Amygdala (tissue), 56 donors: ENCODE measurements around the gene EML4.

Experiments used
- DNase-seq, 56 donors: peaks; one replicate each; lab custom pipeline; 2025; lab: John Stamatoyannopoulos, UW

The EML4 gene

GRCh38 chr2:42217914-42218313 lies 48.8 kb downstream of the EML4 start:
- DNase-seq, result peak in 2 of 56 donors; percentile 9 to 22

DNA sequence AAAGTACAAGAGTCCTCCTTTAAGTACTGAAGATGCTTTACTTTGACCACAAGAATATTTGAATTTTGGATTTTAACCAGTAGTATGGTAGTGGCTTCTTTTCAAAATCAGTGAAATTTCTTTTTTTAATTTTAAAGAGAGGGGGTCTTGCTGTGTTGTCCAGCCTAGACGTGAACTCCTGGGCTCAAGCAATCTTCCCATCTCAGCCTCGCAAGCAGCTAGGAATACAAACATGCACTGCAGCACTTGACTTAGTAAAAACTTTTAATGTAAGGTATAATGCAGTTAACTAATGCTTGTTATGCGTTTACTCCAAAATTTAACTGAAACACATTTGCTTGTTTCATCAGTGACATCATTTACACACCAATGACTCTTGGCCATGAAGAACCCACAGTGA lies 49.6 kb downstream of the EML4 start:
- no peak for DNase-seq

- DNase-seq, result no peak
These were observed 50.0 kb downstream of the EML4 start for GRCh38 chr2:42219160-42219559.

- DNase-seq, result no peak
These were observed 51.4 kb downstream of the EML4 start for GRCh38 chr2:42220566-42220965.

GRCh38 chr2:42223067-42223854 lies 54.1 kb downstream of the EML4 start:
- DNase-seq, result no peak

GRCh38 chr2:42223855-42224268 lies 54.7 kb downstream of the EML4 start:
- DNase-seq, result no peak

DNA sequence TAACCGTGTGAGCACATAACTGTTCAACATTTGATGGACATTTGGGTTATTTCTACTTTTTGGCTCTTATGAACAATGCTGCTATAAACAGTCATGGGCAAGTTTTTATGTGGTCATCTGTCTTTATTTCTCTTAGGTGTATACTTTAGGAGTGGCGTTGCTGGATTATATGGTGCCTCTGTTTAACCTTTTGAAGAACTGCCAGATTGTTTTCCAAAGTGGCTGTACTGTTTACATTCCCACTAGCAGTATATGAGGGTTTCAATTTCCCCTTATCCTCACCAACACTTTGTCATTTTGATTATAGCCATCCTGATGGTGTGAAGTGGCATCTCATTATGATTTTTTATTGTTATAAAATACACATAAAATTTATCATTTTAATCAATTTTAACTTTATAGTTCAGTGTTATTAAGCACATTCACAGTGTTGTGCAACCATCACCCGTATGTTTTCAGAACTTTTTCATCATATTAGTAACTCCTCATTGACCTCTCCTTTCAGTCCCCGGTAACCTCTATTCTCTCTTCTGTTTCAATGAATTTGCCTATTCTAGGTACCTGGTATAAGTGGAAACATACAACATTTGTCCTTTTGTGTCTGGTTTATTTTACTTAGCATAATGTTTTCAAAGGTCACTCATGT lies 55.4 kb downstream of the EML4 start:
- DNase-seq, result no peak

DNA sequence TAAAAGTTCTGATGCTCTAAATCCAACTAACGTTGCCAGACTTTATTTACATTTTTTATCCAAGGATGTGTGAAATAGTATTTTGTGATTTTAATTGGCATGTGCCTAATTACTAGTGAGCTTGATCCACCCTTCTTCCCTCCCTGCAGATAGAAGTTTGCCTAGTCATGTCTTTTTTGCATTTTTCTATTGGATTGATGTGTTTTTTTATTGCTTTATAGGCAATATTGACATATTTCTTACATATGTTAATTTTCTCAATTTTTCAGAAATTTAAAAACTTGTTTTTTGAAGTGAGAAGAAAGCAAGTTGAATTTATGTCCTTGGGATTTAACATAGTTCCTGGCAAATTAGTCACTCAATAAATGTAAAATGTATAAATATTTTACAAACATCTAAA lies 56.4 kb downstream of the EML4 start:
- no peak for DNase-seq

- no peak for DNase-seq
These were observed 58.3 kb downstream of the EML4 start for GRCh38 chr2:42227491-42227890.

DNA sequence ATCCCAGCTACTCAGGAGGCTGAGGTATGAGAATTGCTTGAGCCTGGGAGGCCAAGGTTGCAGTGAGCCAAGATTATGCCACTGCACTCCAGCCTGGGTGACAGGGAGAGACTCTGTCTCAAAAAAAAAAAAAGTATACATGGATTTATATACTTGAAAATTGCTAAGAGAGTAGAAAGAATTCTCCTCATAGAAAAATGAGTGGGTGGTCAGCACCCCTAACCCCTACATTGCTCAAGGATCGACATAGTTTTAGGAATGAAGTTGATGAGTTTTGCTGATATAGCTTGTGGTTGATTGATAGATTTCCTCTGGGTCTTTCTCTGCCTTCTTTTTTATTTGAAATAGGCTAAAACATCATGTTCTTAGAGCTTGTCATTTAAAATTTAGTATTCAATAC lies 58.9 kb downstream of the EML4 start:
- no peak for DNase-seq

DNA sequence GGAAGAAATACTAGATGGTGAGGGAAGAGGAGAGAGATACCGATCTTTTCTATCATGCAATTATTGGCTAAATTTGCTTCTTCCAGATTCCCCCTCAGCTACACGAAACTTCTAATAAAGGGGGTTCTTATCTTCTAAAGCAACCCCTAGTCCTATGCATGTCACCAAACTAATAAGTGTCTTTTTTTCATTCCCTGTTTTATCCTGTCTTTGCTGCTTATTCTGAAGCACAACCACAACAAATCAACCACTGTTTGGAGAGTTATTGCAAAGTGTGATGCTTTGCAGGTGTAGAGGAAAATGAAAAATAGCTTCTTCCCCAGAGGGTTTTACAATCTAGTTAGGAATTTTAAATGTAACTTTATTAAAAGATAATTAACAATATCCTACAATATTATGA lies 60.8 kb downstream of the EML4 start:
- DNase-seq, result no peak

GRCh38 chr2:42230891-42231290 lies 61.7 kb downstream of the EML4 start:
- no peak for DNase-seq

DNA sequence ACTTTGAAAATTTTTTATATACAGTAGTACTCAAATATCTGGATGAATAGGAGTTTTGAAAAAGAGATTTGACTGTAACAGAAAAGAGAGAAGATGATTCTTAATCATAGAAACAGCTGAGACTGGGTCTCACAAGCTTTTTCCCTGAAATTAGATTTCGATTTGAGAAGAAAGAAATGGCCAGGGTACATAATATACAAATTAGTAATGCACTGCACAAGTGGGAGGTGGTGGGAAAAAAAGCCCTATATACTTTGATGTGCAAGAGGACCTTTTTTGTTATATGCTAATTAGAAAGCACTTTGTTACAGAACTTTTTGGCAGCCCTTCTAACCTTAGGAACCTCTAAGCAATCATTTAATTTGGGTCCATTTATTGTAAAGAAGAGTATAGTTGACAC lies 62.9 kb downstream of the EML4 start:
- DNase-seq, result no peak

DNA sequence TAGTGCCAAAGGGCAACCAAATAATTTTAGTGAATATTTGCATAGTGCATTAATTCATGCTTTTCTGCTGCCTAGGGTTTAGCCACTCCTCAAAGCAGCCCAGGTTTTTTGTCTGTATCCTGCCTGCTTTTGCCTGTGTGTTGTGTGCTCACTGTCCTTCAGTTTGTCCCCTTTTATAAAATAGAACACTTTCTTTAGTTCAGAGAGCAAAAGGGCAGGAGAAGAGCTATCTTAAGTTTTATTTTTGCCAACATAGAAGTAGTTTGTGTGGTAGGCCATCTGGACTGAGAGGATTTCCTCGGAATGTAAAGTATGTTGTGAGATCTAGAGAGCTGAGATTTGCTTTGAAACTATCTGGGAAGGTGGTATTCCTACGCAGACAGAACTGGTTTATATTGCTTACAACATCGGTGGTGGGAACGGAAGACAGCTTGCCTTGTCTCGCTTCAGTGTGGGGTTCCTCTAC lies 64.9 kb downstream of the EML4 start:
- DNase-seq, result no peak

GRCh38 chr2:42236911-42237310 lies 67.8 kb downstream of the EML4 start:
- DNase-seq, result no peak

DNA sequence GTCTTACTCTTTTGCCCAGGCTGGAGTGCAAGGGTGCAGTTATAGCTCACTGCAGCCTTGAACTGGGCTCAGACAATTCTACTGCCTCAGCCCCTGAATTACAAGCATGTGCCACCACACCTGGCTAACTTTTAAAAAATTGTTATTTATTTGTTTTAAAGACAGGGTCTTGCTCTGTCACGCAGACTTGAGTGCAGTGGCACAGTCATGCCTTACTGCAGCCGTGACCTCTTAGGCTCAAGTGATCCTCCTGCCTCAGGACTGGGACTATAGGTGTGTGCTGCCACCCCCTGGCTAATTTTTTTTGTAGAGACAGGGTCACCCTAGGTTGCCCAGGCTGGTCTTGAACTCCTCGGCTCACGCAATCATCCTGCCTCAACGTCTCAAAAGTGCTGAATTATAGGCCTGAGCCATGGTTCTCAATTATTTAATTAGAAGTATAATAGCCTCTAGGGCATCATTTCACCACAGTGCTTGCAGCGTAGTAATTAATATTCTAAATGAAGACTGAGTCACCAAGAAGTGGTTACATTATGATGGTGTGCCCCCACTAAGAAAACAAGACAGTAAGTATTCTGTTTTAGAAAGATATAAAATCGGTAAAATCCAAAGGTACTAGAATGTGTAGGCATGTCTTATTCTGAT lies 69.6 kb downstream of the EML4 start:
- peak in 7 of 56 donors; percentile 2 to 21 (median 7) for DNase-seq

GRCh38 chr2:42239289-42239661 lies 70.1 kb downstream of the EML4 start:
- no peak for DNase-seq

DNA sequence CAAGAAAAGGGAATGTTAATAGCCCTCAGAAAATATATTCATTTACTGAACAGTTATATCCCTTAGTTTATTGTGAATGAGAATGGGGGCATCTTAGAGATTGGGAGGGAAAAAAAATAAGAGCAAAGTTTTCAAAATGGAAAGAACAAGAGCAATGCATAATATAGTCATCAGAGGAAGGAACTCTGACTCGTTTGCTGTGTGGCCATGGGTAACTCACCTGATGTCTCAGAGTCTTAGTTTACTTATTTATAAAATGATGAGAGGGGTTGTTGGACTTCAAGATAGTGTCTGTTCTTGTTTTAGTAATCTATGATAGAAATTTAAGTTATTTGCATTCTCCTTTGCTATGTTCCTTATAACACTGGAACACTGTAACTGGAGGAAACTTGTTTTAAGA lies 70.7 kb downstream of the EML4 start:
- DNase-seq, result no peak

DNA sequence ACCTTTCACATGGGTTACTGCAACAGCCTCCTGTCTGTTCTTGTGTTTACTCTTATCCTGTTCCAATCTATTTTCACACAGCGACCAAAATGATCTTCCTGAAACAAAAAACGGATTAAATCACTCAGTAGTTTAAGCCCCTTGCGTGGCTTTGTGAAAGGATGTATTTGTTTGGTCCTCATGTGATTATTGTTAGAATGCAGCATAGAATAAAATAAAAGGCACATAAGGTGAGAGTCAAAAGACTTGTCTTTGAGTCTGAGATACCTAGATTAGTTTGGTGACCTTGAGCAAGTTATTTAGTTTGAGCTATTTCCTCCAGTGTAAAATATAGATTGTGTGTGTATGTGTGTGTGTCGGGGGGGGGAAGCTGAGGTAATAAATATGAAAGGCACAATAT lies 72.4 kb downstream of the EML4 start:
- DNase-seq, result no peak

DNA sequence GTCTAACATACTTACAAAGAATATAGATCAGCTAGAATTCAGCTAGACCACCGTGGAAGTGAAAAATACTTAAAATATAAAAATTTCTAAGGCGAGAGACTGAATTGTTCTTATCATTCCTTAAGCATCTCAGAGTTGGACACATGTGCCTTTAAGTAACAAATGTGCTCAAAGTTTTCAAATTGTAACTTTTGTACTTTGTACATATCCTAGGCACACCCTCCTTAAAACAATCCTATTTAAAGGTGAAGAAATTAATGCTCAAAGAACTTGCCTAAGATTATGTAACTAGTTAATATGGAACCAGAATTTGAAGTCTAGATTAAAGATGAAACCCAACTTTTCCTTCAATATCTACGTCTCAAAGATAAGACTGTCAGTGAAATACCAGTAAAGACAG lies 74.1 kb downstream of the EML4 start:
- no peak for DNase-seq

- DNase-seq, result no peak
These were observed 75.4 kb downstream of the EML4 start for GRCh38 chr2:42244520-42244919.

GRCh38 chr2:42245396-42245795 lies 76.2 kb downstream of the EML4 start:
- DNase-seq, result no peak
